HepG2 (cell line): ENCODE results near the gene RPSA. TPM values are rescaled to one million over a fixed set of nuclear protein-coding genes. Genes with fewer than 3 reads are reported as not detected.
"Not testable (repeated sequence)": the region's sequence is repeated elsewhere in the genome, so short reads cannot be mapped to it uniquely, and the experiment has no call there.

Experiments
- ATAC-seq: fragments of 200-7000 bp; cut with Tn5 transposase; 3 replicates; pipeline ENCODE4 v1.9.1; 2020; ENCODE audit warnings: mild to moderate bottlenecking, moderate library complexity
- BruUV-seq: library from RNA; stranded (reverse); fragments of 400-500 nt; replicated peaks from 2 replicates; lab custom pipeline; 2021; lab: Mats Ljungman, UMichigan
- CTCF ChIA-PET: fragments of 300-600 bp; formaldehyde crosslinking; extraction: SDS; loops from one replicate; lab custom pipeline; 2021; ENCODE audit warnings: low total read pairs, inconsistent platforms, low intra/inter-chr PET ratio; lab: Yijun Ruan, JAX
- POLR2A ChIA-PET: fragments of 350-600 bp; sonication (Branson Sonifier 250); formaldehyde crosslinking; loops from one replicate; lab custom pipeline; 2020; ENCODE audit warnings: antibody characterized with exemption, inconsistent platforms; lab: Yijun Ruan, JAX
- DNase-seq: peaks from one replicate; pipeline ENCODE4 v3.0.0-alpha.2; 2015; ENCODE audit warnings: low spot score
- FAIRE-seq: peaks from 3 replicates; lab custom pipeline; 2011; peaks lifted over from hg19 to GRCh38; lab: Jason Lieb, UNC
- H2AFZ ChIP-seq: one replicate; pipeline ENCODE4 v1.6.1; 2011; ENCODE audit warnings: low read length, inconsistent platforms
- H3K27ac ChIP-seq: fragments of 300-600 bp; 3 replicates; pipeline ENCODE4 v1.8.0; 2011; ENCODE audit warnings: mixed run types, mild to moderate bottlenecking, mixed read lengths, low read length, inconsistent platforms; ENCODE audit not compliant: insufficient read depth; ENCODE audit errors: extremely low read length
- H3K27me3 ChIP-seq, 2 experiments: fragments of 200-600 bp in 1 of 2; 2 replicates in 1 of 2; 3 replicates in 1 of 2; pipeline versions ENCODE4 v1.6.0 to v1.8.0; 2011; ENCODE audit warnings: low read length in 2 of 2, mild to moderate bottlenecking in 2 of 2, moderate library complexity in 2 of 2, inconsistent platforms in 1 of 2; ENCODE audit not compliant: insufficient read depth in 2 of 2, control insufficient read depth in 1 of 2
- H3K36me3 ChIP-seq, 2 experiments: fragments of 200-600 bp in 1 of 2; replicated peaks in 1 of 2; 2 replicates in 1 of 2; 3 replicates in 1 of 2; pipeline versions ENCODE4 v1.5.1 to v1.8.0; 2011; ENCODE audit warnings: low read length in 2 of 2, inconsistent platforms in 1 of 2; ENCODE audit not compliant: insufficient read depth in 2 of 2, control insufficient read depth in 1 of 2
- H3K4me1 ChIP-seq: 2 replicates; pipeline ENCODE4 v1.5.1; 2012; ENCODE audit warnings: low read length, inconsistent platforms; ENCODE audit not compliant: insufficient read depth
- H3K4me2 ChIP-seq: 2 replicates; pipeline ENCODE4 v1.6.0; 2011; ENCODE audit warnings: low read depth, low read length, inconsistent platforms
- H3K4me3 ChIP-seq, 3 experiments: fragments of 200-600 bp in 1 of 3; sonication (generic), shearing (Covaris generic) in 1 of 3; replicated peaks in 1 of 3; 2 replicates each; pipeline ENCODE4 v1.5.1; 2011 to 2016; ENCODE audit warnings: low read length in 3 of 3, inconsistent platforms in 2 of 3, low read depth in 2 of 3, mild to moderate bottlenecking in 2 of 3, control low read depth in 1 of 3, mixed read lengths in 1 of 3; ENCODE audit not compliant: insufficient read depth in 1 of 3
- H3K79me2 ChIP-seq: one replicate; pipeline ENCODE4 v1.6.1; 2011; ENCODE audit warnings: low read length, inconsistent platforms; ENCODE audit not compliant: insufficient read depth
- H3K9ac ChIP-seq: 2 replicates; pipeline ENCODE4 v1.6.0; 2011; ENCODE audit warnings: mild to moderate bottlenecking, low read depth, low read length, inconsistent platforms; ENCODE audit not compliant: insufficient read depth
- H3K9me3 ChIP-seq: 2 replicates; pipeline ENCODE4 v1.5.1; 2012; ENCODE audit warnings: mild to moderate bottlenecking, low read length
- H4K20me1 ChIP-seq: 2 replicates; pipeline ENCODE4 v1.6.0; 2011; ENCODE audit warnings: inconsistent platforms, mild to moderate bottlenecking, low read length, moderate library complexity; ENCODE audit not compliant: insufficient read depth
- CEBPB ChIP-seq: IDR thresholded peaks from 2 replicates; pipeline ENCODE4 v1.6.1; 2011; ENCODE audit warnings: low read depth, low read length, improper control_type of control experiment, borderline replicate concordance
- PBX3 ChIP-seq: sonication (generic); formaldehyde crosslinking; IDR thresholded peaks from 2 replicates; pipeline ENCODE4 v1.8.1; 2023; ENCODE audit warnings: missing genetic modification reagents, inconsistent platforms, borderline replicate concordance
- POLR2A ChIP-seq, 2 experiments: IDR thresholded peaks; 2 replicates each; pipeline ENCODE4 v1.6.1; 2011; ENCODE audit warnings: low read depth in 2 of 2, low read length in 2 of 2, mild to moderate bottlenecking in 1 of 2, moderate library complexity in 1 of 2; ENCODE audit not compliant: insufficient read depth in 1 of 2
- ZBTB1 ChIP-seq: sonication (generic); formaldehyde crosslinking; IDR thresholded peaks from 2 replicates; pipeline ENCODE4 v1.4.0; 2020; ENCODE audit warnings: missing genetic modification reagents, borderline replicate concordance
- WGBS: methylation state at CpG from one replicate; pipeline ENCODE4 v1.1.6; 2017; ENCODE audit warnings: low lambda C conversion rate; 5-methylcytosine and 5-hydroxymethylcytosine counted together
- in situ Hi-C: cut with HindIII; loops from 2 replicates; pipeline ENCODE4 v1.10.0; 2017; ENCODE audit warnings: low pct_unique_long_range_greater_than_20kb; ENCODE audit not compliant: extremely low pct_ligation_motif_present
- intact Hi-C: fragments of 100-400 bp; cut with micrococcal nuclease; formaldehyde crosslinking; loops from one replicate; pipeline ENCODE4 v1.10.0; 2022; ENCODE audit not compliant: unreplicated experiment
- polyA plus RNA-seq, 8 experiments: library from polyadenylated mRNA; depleted of rRNA in 3 of 8; stranded (reverse) in 7 of 8; unstranded in 1 of 8; fragments of >200 nt; fragmentation: Illumina TruSeq in 4 of 8; extraction: Trizol in 4 of 8; gene quantifications; 2 replicates each; pipeline versions ENCODE4 v1.2.1 to v1.2.3, GENCODE V29; 2011 to 2016; ENCODE audit warnings: low read depth in 4 of 8, missing spikeins in 1 of 8, mixed read lengths in 1 of 8; ENCODE audit not compliant: insufficient read depth in 1 of 8
- total RNA-seq, 5 experiments: library from RNA; depleted of rRNA; stranded (reverse); fragments of >200 nt; fragmentation: Illumina TruSeq; extraction: Trizol; gene quantifications; 2 replicates each; pipeline ENCODE4 v1.2.3, GENCODE V29; 2016; ENCODE audit warnings: low read depth in 1 of 5

Gene RPSA
- total and polyA plus RNA-seq, 2 of the 13 experiments (the other 11 are each of a cell fraction or from before 2014, with no cell fraction given) = 1,683 to 3,226 TPM

- TF ChIP-seq PBX3 (CRISPR knock-in tag) (no peak), ZBTB1 (no peak), POLR2A (IDR thresholded peaks at IDR 0.05; ENCODE audit: insufficient read depth in 1 of 2, low read depth in 2 of 2, low read length in 2 of 2) (peak; percentile 41 to 48; a peak in 3 of 4 replicates)
- TF ChIP-seq, all 625 proteins: peak for 3
Measured at GRCh38 chr3:39415983-39416382, 9.5 kb downstream of the RPSA start (continued).

GRCh38 chr3:39416998-39417397, 10.5 kb downstream of the RPSA start:
- H2AFZ ChIP-seq, H3K4me1 ChIP-seq, H3K4me2 ChIP-seq, in situ Hi-C loops, H3K4me3 ChIP-seq, H3K79me2 ChIP-seq, FAIRE-seq, H3K9ac ChIP-seq, BruUV-seq, H3K27ac ChIP-seq, CTCF ChIA-PET, H3K27me3 ChIP-seq, DNase-seq, H4K20me1 ChIP-seq, H3K9me3 ChIP-seq: not testable (repeated sequence)
- POLR2A ChIA-PET = interaction anchor here (2.7 kb wide), 1 partner anchor 11 kb away, joined by 15 read pairs; the partner anchor contains the start of gene RPSA
- intact Hi-C loops = loop anchor here (2.0 kb wide), 1 partner anchor 26 kb away; no protein-coding TSS in a partner anchor
- 29% methylated on average over 3 of the region's 3 CpGs for WGBS
- peak; percentile 58 for TF ChIP-seq CEBPB
- TF ChIP-seq POLR2A (IDR thresholded peaks at IDR 0.05; ENCODE audit: insufficient read depth in 1 of 2, low read depth in 2 of 2, low read length in 2 of 2) = 0 out of 4 replicates have a peak, but pooled peaks of 1 of the 2 experiments have one; percentile 24
- ATAC-seq = peak; percentile 4
- H3K36me3 ChIP-seq = peaks cover 0 to 20% of the 10 kb centered on the region in 2 experiments; a peak in 3 of 5 replicates
